ENCODE data around the gene FKBP1A. TPM values are rescaled to one million over a fixed set of nuclear protein-coding genes. Genes with fewer than 3 reads are reported as not detected.

The FKBP1A gene
- total RNA-seq, 1 donor from 2014 or later, result 187 TPM

GRCh38 chr20:1335961-1336698 is 56.7 kb downstream of the FKBP1A start:
- H3K36me3 Mint-ChIP-seq (ENCODE audit: unreplicated experiment), result peaks cover 5% of the 10 kb centered on the region
- no peaks in the 10 kb centered on the region for H3K4me1 Mint-ChIP-seq (ENCODE audit: unreplicated experiment)
- no peak overlapping the region for H3K27ac Mint-ChIP-seq (ENCODE audit: unreplicated experiment)
- no peaks in the 10 kb centered on the region for H3K27me3 Mint-ChIP-seq (ENCODE audit: unreplicated experiment)
- no peak overlapping the region for H3K4me3 Mint-ChIP-seq (ENCODE audit: unreplicated experiment)
- no peaks in the 10 kb centered on the region for H3K9me3 Mint-ChIP-seq (ENCODE audit: unreplicated experiment)
- peak; percentile 46 for DNase-seq (ENCODE audit: extremely low spot score, unreplicated experiment)
- TF ChIP-seq CTCF (IDR thresholded peaks at IDR 0.05), result no peak

GRCh38 chr20:1334761-1335160 is 58.1 kb downstream of the FKBP1A start:
- peak; percentile 53 for DNase-seq (ENCODE audit: extremely low spot score, unreplicated experiment)
- Mint-ChIP-seq H3K27ac (ENCODE audit: unreplicated experiment) (no peak overlapping the region), H3K9me3 (ENCODE audit: unreplicated experiment) (no peaks in the 10 kb centered on the region), H3K27me3 (ENCODE audit: unreplicated experiment) (no peaks in the 10 kb centered on the region), H3K36me3 (ENCODE audit: unreplicated experiment) (peaks cover 5% of the 10 kb centered on the region), H3K4me3 (ENCODE audit: unreplicated experiment) (no peak overlapping the region), H3K4me1 (ENCODE audit: unreplicated experiment) (no peaks in the 10 kb centered on the region)
- no peak for TF ChIP-seq CTCF (IDR thresholded peaks at IDR 0.05)

GRCh38 chr20:1334370-1334731 is 58.5 kb downstream of the FKBP1A start:
- H3K4me3 Mint-ChIP-seq (ENCODE audit: unreplicated experiment), result no peak overlapping the region
- H3K9me3 Mint-ChIP-seq (ENCODE audit: unreplicated experiment), result no peaks in the 10 kb centered on the region
- no peak overlapping the region for H3K27ac Mint-ChIP-seq (ENCODE audit: unreplicated experiment)
- TF ChIP-seq CTCF (IDR thresholded peaks at IDR 0.05), result no peak
- H3K27me3 Mint-ChIP-seq (ENCODE audit: unreplicated experiment), result no peaks in the 10 kb centered on the region
- peaks cover 5% of the 10 kb centered on the region for H3K36me3 Mint-ChIP-seq (ENCODE audit: unreplicated experiment)
- DNase-seq (ENCODE audit: extremely low spot score, unreplicated experiment), result no peak
- H3K4me1 Mint-ChIP-seq (ENCODE audit: unreplicated experiment), result peaks cover 2% of the 10 kb centered on the region

- Mint-ChIP-seq H3K4me3 (ENCODE audit: unreplicated experiment) (no peak overlapping the region), H3K27me3 (ENCODE audit: unreplicated experiment) (no peaks in the 10 kb centered on the region), H3K4me1 (ENCODE audit: unreplicated experiment) (peaks cover 2% of the 10 kb centered on the region), H3K9me3 (ENCODE audit: unreplicated experiment) (no peaks in the 10 kb centered on the region), H3K27ac (ENCODE audit: unreplicated experiment) (no peak overlapping the region), H3K36me3 (ENCODE audit: unreplicated experiment) (peaks cover 5% of the 10 kb centered on the region)
- peak; percentile 70 for DNase-seq (ENCODE audit: extremely low spot score, unreplicated experiment)
- no peak for TF ChIP-seq CTCF (IDR thresholded peaks at IDR 0.05)
Measured at GRCh38 chr20:1333462-1334369, 59.1 kb downstream of the FKBP1A start.

GRCh38 chr20:1332749-1333300 is 60.0 kb downstream of the FKBP1A start:
- Mint-ChIP-seq H3K27ac (ENCODE audit: unreplicated experiment) (no peak overlapping the region), H3K36me3 (ENCODE audit: unreplicated experiment) (peaks cover 5% of the 10 kb centered on the region), H3K4me3 (ENCODE audit: unreplicated experiment) (no peak overlapping the region), H3K27me3 (ENCODE audit: unreplicated experiment) (no peaks in the 10 kb centered on the region), H3K4me1 (ENCODE audit: unreplicated experiment) (peaks cover 5% of the 10 kb centered on the region), H3K9me3 (ENCODE audit: unreplicated experiment) (no peaks in the 10 kb centered on the region)
- no peak for TF ChIP-seq CTCF (IDR thresholded peaks at IDR 0.05)
- DNase-seq (ENCODE audit: extremely low spot score, unreplicated experiment), result no peak
